T-helper 22 cell (primary cell): ENCODE results near the gene BNIP5.

ENCODE experiments used
- DNase-seq: peaks from one replicate; pipeline ENCODE4 v3.0.0-alpha.2; 2020; ENCODE audit warnings: low read depth

The BNIP5 gene, protein sequence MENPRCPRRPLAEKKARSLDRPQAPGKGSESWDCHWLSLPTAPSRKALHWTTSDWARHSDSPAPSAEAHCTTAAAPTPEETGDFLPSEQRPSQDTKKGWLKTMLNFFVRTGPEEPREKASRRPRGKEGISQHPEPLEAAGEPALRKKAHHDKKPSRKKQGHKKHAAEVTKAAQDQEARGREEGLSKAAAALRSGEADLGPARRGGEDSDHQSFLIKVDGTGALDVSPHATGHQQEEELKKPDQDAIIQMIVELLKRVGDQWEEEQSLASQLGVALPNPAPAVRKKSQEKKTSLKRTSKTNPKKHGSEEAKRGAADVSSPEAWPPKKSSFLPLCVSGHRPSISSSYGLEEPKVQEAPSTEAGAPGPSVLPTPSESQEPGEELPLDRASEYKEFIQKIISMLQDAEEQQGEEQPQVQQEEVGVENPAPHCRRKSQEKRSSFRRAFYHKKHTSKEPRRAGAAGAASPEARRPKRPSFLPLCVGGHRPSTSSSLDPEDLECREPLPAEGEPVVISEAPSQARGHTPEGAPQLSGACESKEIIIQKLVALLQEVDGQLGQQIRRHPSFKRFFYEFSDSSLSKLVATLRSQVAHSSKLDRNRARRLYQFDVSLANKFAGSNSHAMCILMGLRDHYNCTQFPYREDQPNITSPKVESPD

DNA sequence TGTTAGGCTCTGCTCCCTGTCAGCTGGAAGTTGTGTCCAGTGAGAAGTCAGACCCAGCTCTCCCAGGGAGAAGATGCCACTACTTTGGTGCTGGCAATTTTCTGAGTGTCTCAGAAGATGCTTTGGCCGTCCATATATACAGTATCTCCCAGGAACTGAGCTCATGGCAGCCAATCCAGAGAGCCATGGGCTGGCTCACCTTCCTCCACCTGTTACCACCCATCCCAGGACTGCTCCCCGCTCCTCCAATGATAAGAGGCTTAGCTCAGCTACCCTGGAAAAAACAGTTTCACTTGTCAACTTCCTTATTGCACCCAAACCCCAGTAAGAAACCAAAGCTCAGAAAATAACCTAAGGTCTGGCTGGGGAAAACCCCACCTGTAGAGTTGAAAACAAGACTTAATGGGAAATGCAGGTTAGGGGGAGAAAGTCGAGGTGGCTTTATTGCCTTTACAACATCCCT, at the start of gene BNIP5:
Gene BNIP5 (minus strand): TSS at position 110 of the 463 bp plus-strand sequence. CDS start 6,198 bp downstream, outside the sequence.
- DNase-seq = no peak

- DNase-seq = no peak
Measured at GRCh38 chr6:36384095-36384494, 47.4 kb upstream of the BNIP5 start.

DNA sequence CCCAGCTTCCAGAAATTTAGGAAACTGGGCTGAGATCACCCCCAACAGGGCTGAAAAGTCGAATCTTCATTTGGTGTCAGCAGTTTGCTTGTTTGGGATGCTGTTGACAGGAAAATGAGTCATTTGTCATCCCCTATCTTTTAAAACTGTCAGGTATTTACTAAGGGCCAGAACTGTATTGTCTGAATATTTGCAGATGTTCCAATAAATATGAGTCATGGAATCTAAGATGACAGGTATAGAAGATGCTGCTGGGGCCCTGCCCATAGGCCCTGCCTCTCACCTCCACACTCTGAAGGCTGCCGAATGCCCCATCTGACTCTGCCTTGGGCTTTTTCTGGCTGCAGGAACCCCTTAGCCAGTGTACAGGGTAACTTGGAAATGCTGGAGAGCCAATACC, 46.9 kb upstream of the BNIP5 start:
- DNase-seq = no peak

GRCh38 chr6:36382976-36383375, 46.3 kb upstream of the BNIP5 start:
- DNase-seq = no peak

- no peak for DNase-seq
Measured at GRCh38 chr6:36381502-36382389, 45.1 kb upstream of the BNIP5 start.

- no peak for DNase-seq
Measured at GRCh38 chr6:36380166-36380565, 43.5 kb upstream of the BNIP5 start.

DNA sequence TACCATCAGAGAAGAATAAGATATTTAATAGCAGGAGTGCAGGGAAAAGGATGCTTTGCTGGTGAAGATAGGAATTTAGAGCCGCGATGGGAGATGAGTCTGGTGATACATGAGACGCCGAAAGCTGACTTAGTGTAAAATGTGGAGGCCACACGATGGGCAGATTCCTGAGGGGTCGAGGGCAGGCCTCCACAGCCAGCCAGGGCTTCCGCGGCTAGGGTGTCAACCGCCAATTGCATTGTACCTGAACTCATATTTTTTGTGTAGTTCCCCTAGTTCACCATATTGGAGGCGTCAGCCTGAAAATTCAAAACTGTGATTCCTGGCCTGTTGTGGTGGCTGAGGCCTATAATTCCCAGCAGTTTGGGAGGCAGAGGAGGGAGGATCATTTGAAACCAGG, 42.2 kb upstream of the BNIP5 start:
- DNase-seq = no peak

GRCh38 chr6:36378243-36378920, 41.7 kb upstream of the BNIP5 start:
- DNase-seq = no peak

GRCh38 chr6:36377594-36377993, 40.9 kb upstream of the BNIP5 start:
- DNase-seq = no peak

DNA sequence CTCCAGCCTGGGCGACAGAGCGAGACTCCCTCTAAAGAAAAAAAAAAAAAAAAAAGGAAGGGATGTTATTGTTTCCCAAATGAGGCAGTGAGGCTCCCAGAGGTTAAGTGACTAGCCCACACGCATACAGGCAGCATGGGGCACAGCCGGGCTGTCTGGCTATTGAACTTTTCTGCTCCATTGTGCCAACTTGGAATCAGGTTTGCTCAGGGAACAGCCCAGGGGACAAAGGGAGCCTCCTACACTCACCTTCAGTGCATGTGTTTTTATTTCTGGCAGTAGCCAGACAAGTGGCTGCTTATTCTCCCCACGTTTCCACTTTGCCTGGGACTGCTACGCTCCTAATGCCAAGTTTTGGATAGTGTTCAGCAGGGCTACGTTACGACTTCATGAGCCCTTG, 40.1 kb upstream of the BNIP5 start:
- DNase-seq = no peak

DNA sequence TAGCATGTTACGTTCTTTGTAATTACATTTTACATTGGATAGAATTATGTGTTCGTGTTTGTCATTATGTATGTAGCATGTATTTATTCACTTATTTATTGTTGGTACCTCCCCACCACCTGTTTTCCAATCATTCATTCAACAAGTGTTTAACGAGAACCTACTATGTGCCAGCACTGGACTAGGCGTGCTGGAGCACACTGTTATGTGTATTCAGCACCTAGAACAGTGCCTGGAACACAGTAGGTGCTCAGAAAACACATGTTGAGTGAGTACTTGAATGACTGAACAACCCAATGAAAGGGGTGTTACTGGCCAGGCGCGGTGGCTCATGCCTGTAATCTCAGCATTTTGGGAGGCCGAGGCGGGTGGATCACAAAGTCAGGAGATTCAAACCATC, 39.5 kb upstream of the BNIP5 start:
- no peak for DNase-seq

DNA sequence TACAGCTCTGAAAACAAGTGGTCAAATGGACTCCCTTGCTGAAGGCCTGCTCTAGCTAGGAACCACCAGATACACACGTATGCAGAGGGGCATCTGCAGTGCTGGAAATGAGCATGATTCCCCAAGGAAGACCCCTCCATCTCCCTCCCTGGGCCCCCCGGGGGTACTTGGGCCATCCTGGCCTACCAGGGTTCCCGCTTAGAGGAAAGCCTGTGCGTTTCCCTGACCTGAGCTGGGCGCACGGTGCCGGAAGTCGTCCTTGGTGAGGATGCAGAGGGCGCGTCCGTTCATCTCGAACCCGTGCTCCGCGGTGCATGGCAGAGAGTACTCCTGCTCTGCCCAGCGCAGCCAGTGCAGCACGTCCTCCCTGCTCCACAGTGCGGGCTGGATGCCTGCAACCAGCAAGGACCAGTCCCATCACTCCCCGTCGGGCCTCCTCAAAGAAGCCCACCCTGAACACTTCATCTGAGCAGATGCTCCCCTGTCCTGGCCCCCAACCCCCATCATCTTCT, 39.0 kb upstream of the BNIP5 start:
- no peak for DNase-seq

GRCh38 chr6:36374972-36375371, 38.3 kb upstream of the BNIP5 start:
- DNase-seq = no peak

- no peak for DNase-seq
Measured at GRCh38 chr6:36374194-36374593, 37.5 kb upstream of the BNIP5 start.

GRCh38 chr6:36373368-36374019, 36.8 kb upstream of the BNIP5 start:
- no peak for DNase-seq

DNA sequence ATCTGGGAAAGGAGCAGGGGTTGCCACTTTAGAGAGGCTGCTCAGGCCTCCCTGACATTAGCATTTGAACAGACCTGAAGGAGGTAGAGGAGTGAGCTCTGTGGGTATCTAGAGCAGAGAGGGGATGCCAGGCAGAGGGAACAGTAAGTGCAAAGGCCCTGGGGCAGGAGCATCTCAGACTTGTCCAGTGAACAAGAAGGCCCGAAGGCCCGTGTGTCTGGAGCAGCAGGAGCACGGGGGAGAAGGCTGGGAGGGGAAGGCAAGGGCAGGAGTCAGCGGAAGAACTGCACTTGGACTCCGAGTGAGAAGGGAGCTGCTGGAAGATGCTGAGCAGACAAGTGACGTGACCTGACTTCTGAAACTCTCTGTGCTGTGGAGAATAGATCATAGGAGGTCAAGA, 35.4 kb upstream of the BNIP5 start:
- DNase-seq = no peak

DNA sequence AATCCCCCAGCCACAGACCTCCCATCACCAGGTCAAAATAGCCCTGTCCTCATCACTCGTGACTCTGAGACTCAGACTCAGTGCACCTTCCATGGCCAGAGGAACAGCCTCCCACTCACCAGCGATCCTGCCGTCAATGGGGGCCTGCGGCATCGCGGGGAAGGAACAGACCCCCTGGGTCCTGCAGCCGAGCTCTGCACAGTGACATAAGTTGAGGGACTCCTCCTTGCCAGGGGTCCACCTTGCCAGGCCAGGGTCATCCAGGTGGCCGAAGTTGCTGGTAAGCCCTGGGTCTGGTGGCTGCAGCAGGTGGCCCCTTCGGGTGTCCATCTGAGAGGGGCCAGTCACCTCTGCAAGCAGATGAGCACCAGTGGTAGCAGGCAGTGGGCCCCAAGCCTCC, 34.5 kb upstream of the BNIP5 start:
- no peak for DNase-seq

DNA sequence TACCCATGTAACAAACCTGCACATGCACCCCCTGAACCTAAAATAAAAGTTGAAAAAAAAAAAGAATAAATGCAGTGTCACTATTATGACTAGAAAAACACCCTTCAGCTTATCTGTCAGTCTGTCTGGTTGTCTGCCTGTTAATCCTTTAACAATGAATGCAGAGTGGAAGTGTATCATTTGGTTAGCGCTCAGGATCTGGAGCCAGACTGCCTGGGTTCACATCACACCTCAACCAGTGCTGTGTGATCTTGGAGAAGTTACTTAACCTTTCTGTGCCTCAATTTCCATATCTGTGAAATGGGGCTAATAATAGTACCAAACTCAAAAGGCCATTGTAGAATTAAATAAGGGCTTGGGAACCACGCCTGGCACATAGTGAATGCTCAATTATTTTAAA, 34.0 kb upstream of the BNIP5 start:
- DNase-seq = no peak

- no peak for DNase-seq
Measured at GRCh38 chr6:36368921-36369865, 32.5 kb upstream of the BNIP5 start.

- no peak for DNase-seq
Measured at GRCh38 chr6:36368421-36368820, 31.7 kb upstream of the BNIP5 start.
